SH-SY5Y (cell line): ENCODE data around the gene TCFL5.

Experiments
- GATA2 ChIP-seq: IDR thresholded peaks from 2 replicates; pipeline ENCODE4 v1.6.1; 2011; ENCODE audit warnings: mild to moderate bottlenecking, low read depth, low read length
- GATA3 ChIP-seq: IDR thresholded peaks from 2 replicates; pipeline ENCODE4 v1.6.1; 2011; ENCODE audit warnings: low read depth, mild to moderate bottlenecking, low read length, moderate library complexity

DNA sequence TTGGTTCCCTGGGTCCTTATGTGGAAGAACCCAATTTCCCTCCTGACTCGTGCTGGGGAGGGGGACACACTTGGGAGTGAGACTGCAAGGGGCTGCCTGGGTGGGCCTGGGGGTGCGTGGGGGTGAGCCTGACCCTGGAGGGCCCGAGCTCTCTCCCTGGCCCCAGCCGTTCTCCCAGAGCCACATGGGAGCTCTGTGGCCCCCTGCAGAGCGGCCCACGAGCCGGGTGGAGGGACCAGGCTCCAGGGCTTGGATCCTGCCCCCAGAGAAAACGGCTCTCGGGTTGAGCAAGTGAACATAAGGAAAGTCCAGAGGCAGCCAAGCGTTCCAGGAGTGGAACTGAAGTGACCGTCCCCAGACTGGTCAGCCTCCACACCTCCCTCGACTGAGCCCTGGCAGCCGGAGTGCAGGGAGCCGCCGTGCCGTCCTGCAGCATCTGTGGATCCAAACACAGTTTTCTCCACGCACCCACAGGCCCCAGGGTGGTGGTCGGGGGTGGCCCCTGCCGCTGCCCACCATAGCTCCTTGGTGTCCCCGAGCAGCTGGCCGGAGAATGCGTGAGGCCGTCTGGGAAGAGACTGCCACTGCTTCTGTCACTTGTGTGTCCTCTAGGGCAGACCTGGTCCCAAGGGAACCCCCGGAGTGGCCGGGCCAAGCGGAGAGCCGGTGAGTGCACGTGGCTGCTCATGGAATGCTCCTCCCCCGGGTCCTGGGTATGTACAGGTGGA is 34.1 kb downstream of the TCFL5 start:
- TF ChIP-seq GATA2 (no peak), GATA3 (no peak)
